Activated naive CD8-positive, alpha-beta T cell treated with anti-CD3 and anti-CD28 coated beads, Interleukin-2, amount 50 U/mL, for 16 hours (primary cell): ENCODE results near the gene ARPC5.

ENCODE experiments used
- DNase-seq: peaks from one replicate; pipeline ENCODE4 v3.0.0-alpha.2; 2020; ENCODE audit warnings: low read depth, low spot score

The ARPC5 gene

DNA sequence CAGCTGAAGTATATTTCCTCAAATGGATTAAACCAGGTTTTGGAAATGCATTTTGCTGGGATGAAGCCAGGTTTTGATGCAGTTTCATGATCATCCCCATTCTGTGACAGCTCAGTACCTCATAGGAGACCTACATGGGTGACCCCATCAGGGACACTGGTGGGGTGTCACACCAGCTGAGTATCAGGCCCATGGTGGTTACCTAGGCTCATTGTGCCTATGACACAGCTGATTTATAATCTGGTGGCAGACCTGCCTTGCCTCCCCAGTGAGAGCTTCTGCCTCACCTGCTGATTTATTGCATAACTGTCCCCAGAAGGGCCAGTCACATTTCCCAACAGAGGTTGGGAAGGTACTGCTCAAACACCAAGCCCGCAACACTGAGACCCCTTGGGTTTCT lies 49.1 kb downstream of the ARPC5 start:
- no peak for DNase-seq

DNA sequence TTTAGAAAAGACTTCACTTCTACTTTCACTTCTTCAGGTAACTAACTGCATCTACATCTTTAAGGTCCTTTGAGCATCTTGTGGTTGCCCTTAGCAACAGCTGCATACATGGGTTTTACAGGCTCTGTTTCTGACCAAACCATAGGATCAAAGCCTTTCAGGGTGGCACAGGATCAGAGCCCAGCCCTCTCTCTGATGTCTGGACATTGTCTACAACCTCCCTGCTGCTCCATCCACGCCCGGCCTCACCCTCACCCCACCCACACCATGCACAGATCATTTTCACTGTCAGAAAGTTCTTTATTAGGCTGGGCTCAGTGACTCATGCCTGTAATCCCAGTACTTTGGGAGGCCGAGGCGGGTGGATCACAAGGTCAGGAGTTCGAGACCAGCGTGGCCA lies 50.5 kb downstream of the ARPC5 start:
- no peak for DNase-seq

DNA sequence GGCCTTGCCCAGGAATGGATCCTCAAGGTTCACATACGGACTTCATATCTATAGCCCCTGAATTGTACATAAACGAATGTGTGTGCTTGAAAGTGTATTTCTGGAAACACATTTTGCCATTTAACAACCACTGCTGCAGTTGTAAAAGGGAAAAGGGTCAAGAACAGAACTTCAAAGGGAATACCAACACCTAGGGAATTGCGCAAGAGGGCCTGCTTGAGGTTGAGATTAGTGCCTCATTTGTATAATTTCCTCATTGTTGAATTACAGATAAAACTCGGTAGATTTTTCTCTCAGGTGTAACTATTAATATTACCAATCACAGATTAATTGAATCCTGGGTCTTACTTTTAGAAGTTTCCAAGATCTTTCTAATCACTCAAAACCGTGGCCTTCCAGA lies 51.4 kb downstream of the ARPC5 start:
- no peak for DNase-seq

DNA sequence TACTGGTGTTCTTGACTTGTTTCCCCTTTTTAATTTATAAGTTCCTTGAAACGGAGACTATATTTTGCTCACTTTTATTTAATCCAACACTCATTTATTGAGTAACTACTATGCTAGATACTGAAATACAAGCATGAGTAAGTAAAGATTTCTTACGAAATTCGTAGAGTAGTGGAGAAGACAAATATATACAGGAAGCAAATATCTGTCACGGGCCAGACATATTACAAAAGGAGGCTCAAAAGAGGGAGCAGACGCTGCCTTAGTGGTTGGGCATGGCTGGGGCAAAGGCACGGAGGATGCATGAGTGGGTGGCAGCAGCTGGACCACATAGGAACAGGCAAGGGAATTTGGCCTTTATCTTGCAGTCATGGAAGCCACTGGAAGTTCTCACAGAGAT lies 52.1 kb downstream of the ARPC5 start:
- no peak for DNase-seq

- DNase-seq = no peak
Observed at GRCh38 chr1:183582021-183582713, 53.4 kb downstream of the ARPC5 start.

DNA sequence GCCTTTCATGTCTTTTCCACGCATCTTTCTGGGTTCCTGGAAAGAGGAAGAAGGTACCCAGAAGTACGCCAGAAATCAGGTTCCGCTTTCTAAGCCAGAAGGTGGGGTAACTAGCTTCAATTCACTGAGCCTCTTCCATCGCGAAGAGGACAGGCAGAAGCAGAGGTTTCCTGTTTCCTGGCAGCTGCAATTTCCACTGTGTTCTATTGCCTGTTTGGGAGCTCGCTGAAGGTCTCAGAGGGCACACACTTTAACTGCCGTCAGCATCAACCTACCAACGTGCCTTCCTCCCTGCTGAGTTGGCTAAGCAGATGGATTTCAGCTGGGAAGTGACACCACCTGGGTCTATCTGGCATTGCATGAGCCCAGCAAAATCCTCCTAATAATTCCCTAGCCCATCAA lies 55.3 kb downstream of the ARPC5 start:
- DNase-seq = no peak

- DNase-seq = no peak
Observed at GRCh38 chr1:183578856-183579255, 56.7 kb downstream of the ARPC5 start.

GRCh38 chr1:183577897-183578465 lies 57.6 kb downstream of the ARPC5 start:
- DNase-seq = no peak

DNA sequence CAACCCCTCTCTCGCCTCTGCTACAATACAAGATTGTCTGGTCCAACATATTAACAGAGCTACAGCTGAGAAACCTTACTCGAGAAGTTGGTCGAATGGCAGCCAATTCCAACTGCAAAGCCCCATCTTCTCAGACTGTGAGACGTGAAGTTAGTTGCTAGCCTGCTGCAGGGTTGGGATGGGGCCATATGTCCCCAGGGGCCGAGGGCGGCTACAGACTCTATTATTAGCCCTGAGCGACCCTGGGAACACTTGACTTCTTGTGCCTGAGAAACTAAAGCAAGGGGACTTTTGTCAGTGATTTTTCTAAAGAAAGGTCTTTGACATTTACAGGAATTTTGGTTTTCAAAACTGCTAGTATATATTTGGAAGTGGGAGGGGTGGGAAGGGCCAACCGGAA lies 59.0 kb downstream of the ARPC5 start:
- no peak for DNase-seq

DNA sequence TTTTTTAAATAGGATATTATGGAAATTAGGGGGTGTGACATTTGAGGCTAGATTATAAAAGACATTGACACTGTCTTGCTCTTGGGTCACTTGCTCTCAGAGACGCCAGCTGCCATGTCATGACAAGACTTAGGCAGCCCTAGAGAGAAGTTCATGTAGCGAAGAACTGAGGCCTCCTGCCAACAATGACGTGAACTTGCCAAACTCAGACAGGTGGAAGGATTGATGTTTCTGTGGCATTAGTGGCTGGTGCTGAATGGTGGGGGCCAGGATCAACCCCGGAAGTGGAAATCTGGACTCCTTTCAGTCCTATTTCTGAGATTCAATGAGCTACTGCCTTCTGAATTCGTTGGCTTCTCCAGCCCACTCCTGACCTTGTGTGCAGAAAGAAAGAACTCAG lies 60.0 kb downstream of the ARPC5 start:
- DNase-seq = no peak

- no peak for DNase-seq
Observed at GRCh38 chr1:183572721-183573120, 62.9 kb downstream of the ARPC5 start.

- no peak for DNase-seq
Observed at GRCh38 chr1:183571678-183572268, 63.8 kb downstream of the ARPC5 start.
